K562 (cell line): Measurements from ENCODE around the gene AVPR1A. TPM values are rescaled to one million over a fixed set of nuclear protein-coding genes. Genes with fewer than 3 reads are reported as not detected.

Experiments
- ATAC-seq: fragments of 200-7000 bp; cut with Tn5 transposase; 3 replicates; pipeline ENCODE4 v1.9.1; 2020; ENCODE audit warnings: moderate library complexity
- BruUV-seq: library from RNA; stranded (reverse); fragments of 400-500 nt; replicated peaks from 2 replicates; lab custom pipeline; 2021; lab: Mats Ljungman, UMichigan
- CTCF ChIA-PET: fragments of 300-600 bp; formaldehyde crosslinking; extraction: SDS; loops from one replicate; lab custom pipeline; 2021; ENCODE audit warnings: low intra/inter-chr PET ratio; lab: Yijun Ruan, JAX
- POLR2A ChIA-PET: fragments of 300-600, 350-650 bp; sonication (Branson Sonifier 250); formaldehyde crosslinking; extraction: SDS; loops from one replicate; lab custom pipeline; 2021; ENCODE audit warnings: antibody characterized with exemption, inconsistent platforms; lab: Yijun Ruan, JAX
- DNase-seq, 4 experiments: peaks; one replicate each; pipeline versions ENCODE4 v3.0.0 to v3.0.0-alpha.2; 2011 to 2018; ENCODE audit warnings: low spot score in 3 of 4, mixed read lengths in 3 of 4; ENCODE audit errors: extremely low read depth in 1 of 4
- FAIRE-seq: peaks from 2 replicates; lab custom pipeline; 2011; peaks lifted over from hg19 to GRCh38; lab: Jason Lieb, UNC
- H2AFZ ChIP-seq: 2 replicates; pipeline ENCODE4 v1.6.0; 2011; ENCODE audit warnings: low read depth, low read length, control low read depth, inconsistent platforms
- H3K27ac ChIP-seq: fragments of 200-600 bp; 3 replicates; pipeline ENCODE4 v1.8.0; 2011; ENCODE audit warnings: low read depth, mild to moderate bottlenecking, control low read depth, inconsistent platforms, low read length, moderate library complexity, mixed read lengths; ENCODE audit errors: extremely low read depth
- H3K27me3 ChIP-seq, 2 experiments: fragments of 300-600 bp in 1 of 2; 2 replicates in 1 of 2; 3 replicates in 1 of 2; pipeline versions ENCODE4 v1.6.0 to v1.8.0; 2011; ENCODE audit warnings: inconsistent platforms in 2 of 2, low read length in 2 of 2, mild to moderate bottlenecking in 1 of 2, mixed read lengths in 1 of 2, moderate library complexity in 1 of 2; ENCODE audit not compliant: control insufficient read depth in 2 of 2, insufficient read depth in 2 of 2
- H3K36me3 ChIP-seq: fragments of 300-600 bp; 3 replicates; pipeline ENCODE4 v1.8.0; 2011; ENCODE audit warnings: mild to moderate bottlenecking, low read length, inconsistent platforms; ENCODE audit not compliant: control insufficient read depth, insufficient read depth
- H3K4me1 ChIP-seq, 2 experiments: fragments of 200-600 bp in 1 of 2; replicated peaks in 1 of 2; 2 replicates in 1 of 2; 3 replicates in 1 of 2; pipeline versions ENCODE4 v1.5.1 to v1.8.0; 2011; ENCODE audit warnings: inconsistent platforms in 2 of 2, low read length in 2 of 2, mild to moderate bottlenecking in 1 of 2, mixed read lengths in 1 of 2, moderate library complexity in 1 of 2; ENCODE audit not compliant: control insufficient read depth in 2 of 2, insufficient read depth in 2 of 2
- H3K4me2 ChIP-seq: 2 replicates; pipeline ENCODE4 v1.6.1; 2011; ENCODE audit warnings: low read length, control low read depth, inconsistent platforms, mixed read lengths; ENCODE audit not compliant: insufficient read depth
- H3K4me3 ChIP-seq: fragments of 200-600 bp; sonication (generic), shearing (Covaris generic); 2 replicates; pipeline ENCODE4 v1.5.1; 2016; ENCODE audit warnings: control low read depth, inconsistent platforms
- H3K79me2 ChIP-seq: fragments of 200-600 bp; 3 replicates; pipeline ENCODE4 v1.8.0; 2011; ENCODE audit warnings: low read length, inconsistent platforms; ENCODE audit not compliant: control insufficient read depth, insufficient read depth
- H3K9ac ChIP-seq, 2 experiments: 2 replicates each; pipeline versions ENCODE4 v1.6.0 to v1.6.1; 2011; ENCODE audit warnings: low read depth in 2 of 2, low read length in 2 of 2, control low read depth in 1 of 2, inconsistent platforms in 1 of 2, mild to moderate bottlenecking in 1 of 2, mixed read lengths in 1 of 2; ENCODE audit not compliant: insufficient read depth in 1 of 2
- H3K9me1 ChIP-seq: one replicate; pipeline ENCODE4 v1.6.0; 2011; ENCODE audit warnings: inconsistent platforms, mild to moderate bottlenecking, low read length, moderate library complexity; ENCODE audit not compliant: control insufficient read depth, insufficient read depth
- H3K9me3 ChIP-seq: replicated peaks from 2 replicates; pipeline ENCODE4 v1.5.1; 2011; ENCODE audit warnings: low read depth, low read length, inconsistent platforms; ENCODE audit not compliant: control insufficient read depth, insufficient read depth
- H4K20me1 ChIP-seq: replicated peaks from 2 replicates; pipeline ENCODE4 v1.6.1; 2011; ENCODE audit warnings: low read length, inconsistent platforms, mixed read lengths; ENCODE audit not compliant: control insufficient read depth, insufficient read depth
- ARID2 ChIP-seq: fragments of 450-650 bp; IDR thresholded peaks from 2 replicates; pipeline ENCODE4 v1.6.1; 2017; ENCODE audit warnings: antibody characterized with exemption, mild to moderate bottlenecking
- CCAR2 ChIP-seq: fragments of 200-400 bp; formaldehyde crosslinking; IDR thresholded peaks from 2 replicates; pipeline ENCODE4 v1.6.1; 2017; ENCODE audit warnings: mild to moderate bottlenecking, low read depth, low read length
- CREM ChIP-seq: IDR thresholded peaks from 2 replicates; pipeline ENCODE4 v1.6.1; 2014; ENCODE audit warnings: antibody characterized with exemption, low read depth
- DDX20 ChIP-seq: fragments of 450-650 bp; IDR thresholded peaks from 2 replicates; pipeline ENCODE4 v1.6.1; 2016; ENCODE audit warnings: missing genetic modification characterization, low read depth, mild to moderate bottlenecking, missing compliant biosample characterization, moderate library complexity
- IRF2 ChIP-seq: sonication (generic); formaldehyde crosslinking; IDR thresholded peaks from 2 replicates; pipeline ENCODE4 v1.8.1; 2022; ENCODE audit warnings: mild to moderate bottlenecking, missing genetic modification reagents
- JUNB ChIP-seq: fragments of 450-650 bp; formaldehyde crosslinking; conservative IDR thresholded peaks from 2 replicates; pipeline ENCODE4 v1.4.0; 2020; ENCODE audit warnings: mild to moderate bottlenecking
- NBN ChIP-seq: fragments of 450-650 bp; IDR thresholded peaks from 2 replicates; pipeline ENCODE4 v1.6.1; 2016; ENCODE audit warnings: low read depth, mild to moderate bottlenecking
- NCOA6 ChIP-seq: fragments of 450-650 bp; IDR thresholded peaks from 2 replicates; pipeline ENCODE4 v1.6.1; 2017; ENCODE audit warnings: mild to moderate bottlenecking
- SAFB2 ChIP-seq: fragments of 200-400 bp; formaldehyde crosslinking; IDR thresholded peaks from 2 replicates; pipeline ENCODE4 v1.6.1; 2018; ENCODE audit warnings: borderline replicate concordance, low read length, low read depth, moderate library complexity; ENCODE audit not compliant: severe bottlenecking
- SP1 ChIP-seq: sonication (generic); formaldehyde crosslinking; IDR thresholded peaks from 2 replicates; pipeline ENCODE4 v1.8.1; 2022; ENCODE audit warnings: mild to moderate bottlenecking, missing genetic modification reagents
- SREBF1 ChIP-seq: fragments of 150-350 bp; IDR thresholded peaks from 2 replicates; pipeline ENCODE4 v1.6.1; 2014; ENCODE audit warnings: antibody characterized with exemption, low read depth, low read length, borderline replicate concordance
- SREBF2 ChIP-seq: sonication (generic); formaldehyde crosslinking; IDR thresholded peaks from 2 replicates; pipeline ENCODE4 v1.4.0; 2020; ENCODE audit warnings: mild to moderate bottlenecking, missing genetic modification reagents
- ZBTB8A ChIP-seq: fragments of 450-650 bp; IDR thresholded peaks from 2 replicates; pipeline ENCODE4 v1.6.1; 2018; ENCODE audit warnings: mild to moderate bottlenecking, moderate library complexity; ENCODE audit not compliant: partially characterized antibody
- ZFPM2 ChIP-seq: fragments of 250-450 bp; sonication (Bioruptor Pico); IDR thresholded peaks from 2 replicates; pipeline ENCODE4 v1.5.1; 2022; ENCODE audit warnings: mild to moderate bottlenecking
- ZNF785 ChIP-seq: fragments of 250-450 bp; sonication (Bioruptor Pico); IDR thresholded peaks from 2 replicates; pipeline ENCODE4 v1.4.0; 2020; ENCODE audit warnings: mild to moderate bottlenecking
- WGBS: fragments of 100-300 bp; shearing (Covaris generic); methylation state at CpG from one replicate; pipeline ENCODE4 v1.1.6; 2016; ENCODE audit warnings: low coverage, mixed read lengths; ENCODE audit not compliant: insufficient coverage; ENCODE audit errors: missing lambda C conversion rate; 5-methylcytosine and 5-hydroxymethylcytosine counted together
- in situ Hi-C: fragments of 300-500 bp; cut with MboI; formaldehyde crosslinking; loops from 4 replicates; pipeline ENCODE4 v1.15.0; 2018; ENCODE audit warnings: inconsistent platforms, mixed read lengths
- intact Hi-C: fragments of 100-400 bp; cut with micrococcal nuclease; formaldehyde crosslinking; loops from 2 replicates; pipeline ENCODE4 v1.14.2; 2022
- polyA plus RNA-seq, 8 experiments: library from polyadenylated mRNA; depleted of rRNA in 4 of 8; stranded (reverse) in 5 of 8; unstranded in 3 of 8; fragments of >200 nt; fragmentation: Nextera tagmentation in 2 of 8; fragmentation: Illumina TruSeq in 1 of 8; extraction: Ambion mirVana in 2 of 8; extraction: Trizol in 1 of 8; gene quantifications; 2 replicates each; pipeline versions ENCODE4 v1.2.1 to v1.2.3, GENCODE V29; 2011 to 2014; ENCODE audit warnings: inconsistent platforms in 1 of 8, missing spikeins in 1 of 8
- total RNA-seq, 7 experiments: library from RNA; depleted of rRNA in 6 of 7; stranded (reverse); fragments of >200 nt in 6 of 7; fragmentation: Illumina TruSeq in 2 of 7; extraction: Trizol in 2 of 7; gene quantifications; 2 replicates each; pipeline versions ENCODE4 v1.2.1 to v1.2.3, GENCODE V29; 2011 to 2021; ENCODE audit warnings: low replicate concordance in 1 of 7
- TF ChIP-seq, protein P1 (sequence below): fragments of 200-800 bp; sonication (Bioruptor generic); IDR thresholded peaks from 2 replicates; pipeline ENCODE4 v1.6.1; 2017; ENCODE audit warnings: missing genetic modification characterization, missing compliant biosample characterization
- TF ChIP-seq, protein P2 (sequence below), 2 experiments: fragments of 450-650 bp in 1 of 2; sonication (generic) in 1 of 2; formaldehyde crosslinking; conservative IDR thresholded peaks; 2 replicates each; pipeline versions ENCODE4 v1.4.0 to v1.8.1; 2020 to 2022; ENCODE audit warnings: mild to moderate bottlenecking in 1 of 2, missing genetic modification reagents in 1 of 2
- TF ChIP-seq, protein P3 (sequence below): fragments of 200-400 bp; formaldehyde crosslinking; IDR thresholded peaks from 2 replicates; pipeline ENCODE4 v1.6.1; 2017; ENCODE audit warnings: mild to moderate bottlenecking, low read depth, low read length, moderate library complexity

The AVPR1A gene
- total and polyA plus RNA-seq, 9 of the 15 experiments (the other 6 are each of a cell fraction or from before 2014, with no cell fraction given) = under 0.01 to 0.04 (median 0.03) TPM; not detected in 3

DNA sequence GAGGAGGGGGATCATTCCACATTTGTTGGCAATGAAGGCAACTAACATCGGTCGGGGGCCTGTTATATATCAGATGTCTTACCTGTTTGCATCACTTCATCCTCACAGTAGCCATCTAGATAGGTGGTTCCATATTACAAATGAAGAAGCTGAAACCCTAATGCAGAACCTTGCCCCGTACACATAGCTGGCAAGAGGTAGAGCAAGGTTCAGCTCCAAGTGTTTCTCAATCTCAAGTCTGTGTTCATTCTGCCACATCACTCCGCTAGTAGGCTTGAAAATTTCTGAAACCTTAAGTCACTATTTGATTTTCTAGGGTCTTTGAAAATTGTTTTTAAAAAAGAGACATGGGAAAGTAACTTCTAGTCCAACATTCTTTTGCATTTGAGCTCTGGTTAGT is 17.0 kb downstream of the AVPR1A start:
- H3K4me2 ChIP-seq = no peak overlapping the region
- in situ Hi-C loops (no loop called here), intact Hi-C loops (no loop called here)
- DNase-seq (no peak), ATAC-seq (no peak), FAIRE-seq (no peak)
- no peaks in the 10 kb centered on the region for H3K36me3 ChIP-seq
- ChIA-PET POLR2A (no interaction called here), CTCF (no interaction called here)
- no peak overlapping the region for H3K27ac ChIP-seq
- H3K79me2 ChIP-seq = no peaks in the 10 kb centered on the region
- 2% methylated on average over 4 of the region's 4 CpGs for WGBS
- no peaks in the 10 kb centered on the region for H4K20me1 ChIP-seq
- H3K9me1 ChIP-seq = no peaks in the 10 kb centered on the region
- H3K9me3 ChIP-seq = no peaks in the 10 kb centered on the region
- no TSS peak for BruUV-seq
- no peaks in the 10 kb centered on the region; a peak in 1 of 5 replicates for H3K4me1 ChIP-seq
- H3K27me3 ChIP-seq = no peaks in the 10 kb centered on the region
- no peak for TF ChIP-seq NCOA6
- TF ChIP-seq CCAR2 = no peak
- TF ChIP-seq ZNF785 (CRISPR knock-in tag) = no peak
- TF ChIP-seq SP1 (CRISPR knock-in tag) = no peak
- no peak for TF ChIP-seq NBN
- TF ChIP-seq ZFPM2 (CRISPR knock-in tag) = no peak
- no peak for TF ChIP-seq ARID2
- no peak for TF ChIP-seq CREM
- TF ChIP-seq, protein P1, sequence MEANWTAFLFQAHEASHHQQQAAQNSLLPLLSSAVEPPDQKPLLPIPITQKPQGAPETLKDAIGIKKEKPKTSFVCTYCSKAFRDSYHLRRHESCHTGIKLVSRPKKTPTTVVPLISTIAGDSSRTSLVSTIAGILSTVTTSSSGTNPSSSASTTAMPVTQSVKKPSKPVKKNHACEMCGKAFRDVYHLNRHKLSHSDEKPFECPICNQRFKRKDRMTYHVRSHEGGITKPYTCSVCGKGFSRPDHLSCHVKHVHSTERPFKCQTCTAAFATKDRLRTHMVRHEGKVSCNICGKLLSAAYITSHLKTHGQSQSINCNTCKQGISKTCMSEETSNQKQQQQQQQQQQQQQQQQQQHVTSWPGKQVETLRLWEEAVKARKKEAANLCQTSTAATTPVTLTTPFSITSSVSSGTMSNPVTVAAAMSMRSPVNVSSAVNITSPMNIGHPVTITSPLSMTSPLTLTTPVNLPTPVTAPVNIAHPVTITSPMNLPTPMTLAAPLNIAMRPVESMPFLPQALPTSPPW = no peak
- TF ChIP-seq DDX20 (tag) = no peak
- no peak for TF ChIP-seq JUNB (CRISPR knock-in tag)
- no peak for TF ChIP-seq SAFB2
- TF ChIP-seq SREBF2 (CRISPR knock-in tag) = no peak
- no peak for TF ChIP-seq ZBTB8A
- no peak for TF ChIP-seq IRF2 (CRISPR knock-in tag)
- no peak for TF ChIP-seq SREBF1
- TF ChIP-seq, protein P2, sequence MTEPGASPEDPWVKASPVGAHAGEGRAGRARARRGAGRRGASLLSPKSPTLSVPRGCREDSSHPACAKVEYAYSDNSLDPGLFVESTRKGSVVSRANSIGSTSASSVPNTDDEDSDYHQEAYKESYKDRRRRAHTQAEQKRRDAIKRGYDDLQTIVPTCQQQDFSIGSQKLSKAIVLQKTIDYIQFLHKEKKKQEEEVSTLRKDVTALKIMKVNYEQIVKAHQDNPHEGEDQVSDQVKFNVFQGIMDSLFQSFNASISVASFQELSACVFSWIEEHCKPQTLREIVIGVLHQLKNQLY (CRISPR knock-in tag; conservative IDR thresholded peaks at IDR 0.05) = no peak
- TF ChIP-seq, protein P3, sequence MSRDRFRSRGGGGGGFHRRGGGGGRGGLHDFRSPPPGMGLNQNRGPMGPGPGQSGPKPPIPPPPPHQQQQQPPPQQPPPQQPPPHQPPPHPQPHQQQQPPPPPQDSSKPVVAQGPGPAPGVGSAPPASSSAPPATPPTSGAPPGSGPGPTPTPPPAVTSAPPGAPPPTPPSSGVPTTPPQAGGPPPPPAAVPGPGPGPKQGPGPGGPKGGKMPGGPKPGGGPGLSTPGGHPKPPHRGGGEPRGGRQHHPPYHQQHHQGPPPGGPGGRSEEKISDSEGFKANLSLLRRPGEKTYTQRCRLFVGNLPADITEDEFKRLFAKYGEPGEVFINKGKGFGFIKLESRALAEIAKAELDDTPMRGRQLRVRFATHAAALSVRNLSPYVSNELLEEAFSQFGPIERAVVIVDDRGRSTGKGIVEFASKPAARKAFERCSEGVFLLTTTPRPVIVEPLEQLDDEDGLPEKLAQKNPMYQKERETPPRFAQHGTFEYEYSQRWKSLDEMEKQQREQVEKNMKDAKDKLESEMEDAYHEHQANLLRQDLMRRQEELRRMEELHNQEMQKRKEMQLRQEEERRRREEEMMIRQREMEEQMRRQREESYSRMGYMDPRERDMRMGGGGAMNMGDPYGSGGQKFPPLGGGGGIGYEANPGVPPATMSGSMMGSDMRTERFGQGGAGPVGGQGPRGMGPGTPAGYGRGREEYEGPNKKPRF = no peak
- H3K9ac ChIP-seq = no peak overlapping the region
- no peak overlapping the region for H2AFZ ChIP-seq
- no peak overlapping the region for H3K4me3 ChIP-seq
